CD14-positive monocyte (primary cell): ENCODE data around the gene IP6K1. TPM values are rescaled to one million over a fixed set of nuclear protein-coding genes. Genes with fewer than 3 reads are reported as not detected.
"Not testable (repeated sequence)": the region's sequence is repeated elsewhere in the genome, so short reads cannot be mapped to it uniquely, and the experiment has no call there.

Experiments
- DNase-seq, 3 donors: peaks; one replicate each; pipeline ENCODE4 v3.0.0-alpha.2; 2011 to 2022
- H2AFZ ChIP-seq: 2 replicates; pipeline ENCODE4 v1.6.0; 2012; ENCODE audit warnings: mild to moderate bottlenecking, low read depth, low read length, inconsistent platforms; ENCODE audit not compliant: insufficient read depth, poor library complexity, severe bottlenecking
- H3K27ac ChIP-seq, 2 donors: 1 replicate in 1 of 2; 2 replicates in 1 of 2; pipeline ENCODE4 v1.5.1; 2012 to 2013; ENCODE audit warnings: low read length in 2 of 2, control low read depth in 1 of 2, inconsistent platforms in 1 of 2, low read depth in 1 of 2, mild to moderate bottlenecking in 1 of 2
- H3K27me3 ChIP-seq, 2 donors: one replicate each; pipeline versions ENCODE4 v1.6.0 to v1.6.1; 2011 to 2013; ENCODE audit warnings: low read length in 2 of 2; ENCODE audit not compliant: control insufficient read depth in 2 of 2, insufficient read depth in 2 of 2
- H3K36me3 ChIP-seq, 2 donors: replicated peaks in 1 of 2; 1 replicate in 1 of 2; 2 replicates in 1 of 2; pipeline versions ENCODE4 v1.5.1 to v1.6.1; 2012 to 2013; ENCODE audit warnings: low read length in 2 of 2, control low read depth in 1 of 2, inconsistent platforms in 1 of 2, mild to moderate bottlenecking in 1 of 2; ENCODE audit not compliant: insufficient read depth in 2 of 2, control insufficient read depth in 1 of 2
- H3K4me1 ChIP-seq, 2 donors: 1 replicate in 1 of 2; 2 replicates in 1 of 2; pipeline versions ENCODE4 v1.5.1 to v1.6.1; 2012 to 2013; ENCODE audit warnings: low read length in 2 of 2, control low read depth in 1 of 2, inconsistent platforms in 1 of 2, mild to moderate bottlenecking in 1 of 2, moderate library complexity in 1 of 2; ENCODE audit not compliant: insufficient read depth in 2 of 2, control insufficient read depth in 1 of 2
- H3K4me2 ChIP-seq: replicated peaks from 2 replicates; pipeline ENCODE3; 2012; ENCODE audit warnings: low read length, moderate library complexity, mild to moderate bottlenecking; ENCODE audit not compliant: poor library complexity, severe bottlenecking; ENCODE audit errors: extremely low read depth
- H3K4me3 ChIP-seq, 3 experiments: fragments of 200-600 bp in 1 of 3; sonication (generic) in 1 of 3; replicated peaks in 1 of 3; 1 replicate in 2 of 3; 2 replicates in 1 of 3; pipeline ENCODE4 v1.5.1; 2011 to 2013; ENCODE audit warnings: low read length in 3 of 3, mild to moderate bottlenecking in 3 of 3, control low read depth in 2 of 3, low read depth in 2 of 3, inconsistent platforms in 1 of 3, moderate library complexity in 1 of 3
- H3K79me2 ChIP-seq: 2 replicates; pipeline ENCODE4 v1.6.0; 2012; ENCODE audit warnings: mild to moderate bottlenecking, control low read depth, inconsistent platforms, low read length, moderate library complexity; ENCODE audit not compliant: insufficient read depth
- H3K9ac ChIP-seq: 2 replicates; pipeline ENCODE4 v1.6.0; 2017; ENCODE audit warnings: low read length, mild to moderate bottlenecking; ENCODE audit not compliant: insufficient read depth, poor library complexity, severe bottlenecking
- H3K9me3 ChIP-seq, 2 donors: replicated peaks in 1 of 2; 1 replicate in 1 of 2; 2 replicates in 1 of 2; pipeline versions ENCODE4 v1.5.1 to v1.6.1; 2012 to 2013; ENCODE audit warnings: low read length in 2 of 2, control low read depth in 1 of 2; ENCODE audit not compliant: control insufficient read depth in 1 of 2, insufficient read depth in 1 of 2
- H4K20me1 ChIP-seq: 2 replicates; pipeline ENCODE4 v1.6.0; 2012; ENCODE audit warnings: mild to moderate bottlenecking, low read length, control low read depth, moderate library complexity; ENCODE audit not compliant: insufficient read depth
- H3K27ac Mint-ChIP-seq, 7 donors: one replicate each; pipeline ENCODE4 v1.8.0; 2020; ENCODE audit warnings: mild to moderate bottlenecking in 7 of 7, mixed read lengths in 7 of 7, moderate library complexity in 6 of 7, inconsistent platforms in 2 of 7
- H3K27me3 Mint-ChIP-seq, 3 donors: one replicate each; pipeline ENCODE4 v1.8.0; 2021 to 2022; ENCODE audit warnings: low read depth in 3 of 3, mild to moderate bottlenecking in 3 of 3, mixed read lengths in 3 of 3, moderate library complexity in 3 of 3, inconsistent platforms in 1 of 3
- H3K36me3 Mint-ChIP-seq, 2 donors: one replicate each; pipeline ENCODE4 v1.8.0; 2020; ENCODE audit warnings: mixed read lengths in 2 of 2, inconsistent platforms in 1 of 2, mild to moderate bottlenecking in 1 of 2
- H3K4me1 Mint-ChIP-seq: one replicate; pipeline ENCODE4 v1.8.0; 2020; ENCODE audit warnings: mild to moderate bottlenecking, mixed read lengths
- H3K4me3 Mint-ChIP-seq, 2 donors: one replicate each; pipeline ENCODE4 v1.8.0; 2020; ENCODE audit warnings: mild to moderate bottlenecking in 2 of 2, mixed read lengths in 2 of 2, moderate library complexity in 1 of 2
- H3K9me3 Mint-ChIP-seq, 7 donors: one replicate each; pipeline ENCODE4 v1.8.0; 2020 to 2022; ENCODE audit warnings: mixed read lengths in 7 of 7, mild to moderate bottlenecking in 6 of 7, moderate library complexity in 6 of 7, inconsistent platforms in 2 of 7
- CTCF ChIP-seq: fragments of 200-600 bp; IDR thresholded peaks from one replicate; pipeline ENCODE4 v1.8.0; 2022; ENCODE audit warnings: antibody characterized with exemption, mild to moderate bottlenecking
- WGBS: methylation state at CpG from one replicate; pipeline ENCODE4 v1.1.5; 2013; ENCODE audit warnings: missing lambda C conversion rate; ENCODE audit not compliant: insufficient coverage; 5-methylcytosine and 5-hydroxymethylcytosine counted together
- intact Hi-C, 2 donors: fragments of 100-400 bp; cut with micrococcal nuclease; formaldehyde crosslinking; loops; one replicate each; pipeline versions ENCODE4 v1.15.0 to v1.15.1; 2023
- polyA plus RNA-seq, 3 donors: library from polyadenylated mRNA; depleted of rRNA in 1 of 3; unstranded in 2 of 3; stranded (reverse) in 1 of 3; fragments of 300-500 nt in 2 of 3; fragments of >200 nt in 1 of 3; fragmentation: Illumina TruSeq in 2 of 3; gene quantifications; 1 replicate in 2 of 3; 2 replicates in 1 of 3; pipeline ENCODE4 v1.2.3, GENCODE V29; 2012 to 2021

The IP6K1 gene
- polyA plus RNA-seq, 3 donors = 15.8 to 27.1 (median 16.1) TPM

- no peak for DNase-seq
- Histone ChIP-seq H3K4me1 (no peaks in the 10 kb centered on the region), H3K9me3 (no peaks in the 10 kb centered on the region), H2AFZ (no peak overlapping the region), H3K27me3 (no peaks in the 10 kb centered on the region), H4K20me1 (peaks cover 93% of the 10 kb centered on the region), H3K4me2 (no peak overlapping the region), H3K4me3 (no peak overlapping the region), H3K79me2 (peaks cover 55% of the 10 kb centered on the region), H3K27ac (no peak overlapping the region), H3K36me3 (peaks cover 30 to 49% of the 10 kb centered on the region in 2 donors), H3K9ac (no peak overlapping the region)
- no peak overlapping the region for H3K4me3 Mint-ChIP-seq
- 100% methylated on average over 3 of the region's 4 CpGs for WGBS
- TF ChIP-seq CTCF = no peak
- peaks cover 3% of the 10 kb centered on the region for H3K4me1 Mint-ChIP-seq
- peaks cover 38 to 58% of the 10 kb centered on the region in 2 donors for H3K36me3 Mint-ChIP-seq
- intact Hi-C loops = no loop called here
- H3K27ac Mint-ChIP-seq = peak overlapping the region in 2 of 7 donors; percentile 21 to 36
- no peaks in the 10 kb centered on the region for H3K9me3 Mint-ChIP-seq
- no peaks in the 10 kb centered on the region for H3K27me3 Mint-ChIP-seq
Measured at GRCh38 chr3:49750056-49750455, 36.3 kb downstream of the IP6K1 start.

- H3K27me3 Mint-ChIP-seq, H3K4me3 Mint-ChIP-seq, H3K9me3 ChIP-seq, H3K4me3 ChIP-seq, H2AFZ ChIP-seq, H3K27me3 ChIP-seq, DNase-seq, H3K4me2 ChIP-seq, H3K27ac ChIP-seq, intact Hi-C loops, H3K27ac Mint-ChIP-seq, H3K4me1 Mint-ChIP-seq, H3K9ac ChIP-seq, H3K9me3 Mint-ChIP-seq, H3K4me1 ChIP-seq: not testable (repeated sequence)
- peaks cover 43% of the 10 kb centered on the region for H3K79me2 ChIP-seq
- H3K36me3 ChIP-seq = peaks cover 34 to 61% of the 10 kb centered on the region in 2 donors
- peaks cover 40 to 62% of the 10 kb centered on the region in 2 donors for H3K36me3 Mint-ChIP-seq
- H4K20me1 ChIP-seq = peaks cover 91% of the 10 kb centered on the region
- 100% methylated on average over 5 of the region's 5 CpGs for WGBS
Measured at GRCh38 chr3:49748874-49749273, 37.5 kb downstream of the IP6K1 start.
